HG03097 (cell line): ENCODE results near the gene NDUFAF5.
A peak's percentile ranks its signal among the peaks of the same experiment; 100 is the strongest.
"Not testable (repeated sequence)": the region's sequence is repeated elsewhere in the genome, so short reads cannot be mapped to it uniquely, and the experiment has no call there.

Source experiments
- ATAC-seq: cut with Tn5 transposase; IDR thresholded peaks from one replicate; pipeline ENCODE4 v1.9.1; 2021; ENCODE audit not compliant: unreplicated experiment, low FRiP score

NDUFAF5 gene

GRCh38 chr20:13784893-13785715 is at the start of gene NDUFAF5, which contains the start of gene ESF1:
NDUFAF5 (plus strand) TSS chr20:13785028; CDS start chr20:13785069, 41 bp downstream.
ESF1 (minus strand) TSS chr20:13784919; CDS start chr20:13783140, 1,779 bp downstream.
- peak; percentile 96 for ATAC-seq

GRCh38 chr20:13735826-13736225 is 49.0 kb upstream of the NDUFAF5 start:
- ATAC-seq: no peak

- no peak for ATAC-seq
Observed at GRCh38 chr20:13736436-13737191, 48.2 kb upstream of the NDUFAF5 start.

- not testable (repeated sequence) for ATAC-seq
Observed at GRCh38 chr20:13738187-13738586, 46.6 kb upstream of the NDUFAF5 start.

GRCh38 chr20:13739731-13740649 is 44.8 kb upstream of the NDUFAF5 start:
- ATAC-seq: no peak

GRCh38 chr20:13741879-13742278 is 42.9 kb upstream of the NDUFAF5 start:
- no peak for ATAC-seq

GRCh38 chr20:13744352-13744751 is 40.5 kb upstream of the NDUFAF5 start:
- ATAC-seq: no peak

GRCh38 chr20:13745784-13746183 is 39.0 kb upstream of the NDUFAF5 start:
- no peak for ATAC-seq

GRCh38 chr20:13749811-13750210 is 35.0 kb upstream of the NDUFAF5 start:
- ATAC-seq: no peak

- ATAC-seq: no peak
Observed at GRCh38 chr20:13753436-13754036, 31.3 kb upstream of the NDUFAF5 start.

GRCh38 chr20:13755809-13756208 is 29.0 kb upstream of the NDUFAF5 start:
- no peak for ATAC-seq

- no peak for ATAC-seq
Observed at GRCh38 chr20:13756551-13756950, 28.3 kb upstream of the NDUFAF5 start.

GRCh38 chr20:13758884-13759283 is 25.9 kb upstream of the NDUFAF5 start:
- ATAC-seq: no peak

- ATAC-seq: not testable (repeated sequence)
Observed at GRCh38 chr20:13760451-13760946, 24.3 kb upstream of the NDUFAF5 start.

GRCh38 chr20:13765299-13765698 is 19.5 kb upstream of the NDUFAF5 start:
- no peak for ATAC-seq

- no peak for ATAC-seq
Observed at GRCh38 chr20:13765868-13766416, 18.9 kb upstream of the NDUFAF5 start.

- ATAC-seq: no peak
Observed at GRCh38 chr20:13770141-13770540, 14.7 kb upstream of the NDUFAF5 start.

GRCh38 chr20:13771853-13772453 is 12.9 kb upstream of the NDUFAF5 start:
- no peak for ATAC-seq

- no peak for ATAC-seq
Observed at GRCh38 chr20:13772529-13772928, 12.3 kb upstream of the NDUFAF5 start.
